NCI-H2227 (cell line): ENCODE data around the gene RBM46.
"Not testable (repeated sequence)": the region's sequence is repeated elsewhere in the genome, so short reads cannot be mapped to it uniquely, and the experiment has no call there.

Experiments
- DNase-seq: peaks from one replicate; lab custom pipeline; 2025; ENCODE audit not compliant: unreplicated experiment; lab: John Stamatoyannopoulos, UW

RBM46 gene

DNA sequence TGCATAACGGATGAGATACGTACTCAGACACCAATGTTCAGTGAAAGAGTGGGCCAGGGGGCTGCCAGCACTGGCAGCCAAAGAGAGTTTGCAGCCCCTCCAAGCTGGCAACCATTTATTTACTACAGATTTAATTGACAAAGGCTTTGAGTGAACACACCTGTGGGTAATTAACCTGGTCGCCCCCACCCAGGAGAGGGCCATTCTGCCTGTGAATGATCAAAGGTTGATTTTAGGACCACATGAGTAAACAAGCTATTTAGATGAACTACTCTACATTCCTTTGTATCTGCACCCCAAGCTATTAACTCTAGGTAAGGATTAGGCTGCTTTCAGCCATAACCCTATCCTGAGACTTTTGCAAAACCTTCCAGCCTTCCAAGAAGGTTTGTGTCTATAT lies 55.0 kb downstream of the RBM46 start:
- no peak for DNase-seq

DNA sequence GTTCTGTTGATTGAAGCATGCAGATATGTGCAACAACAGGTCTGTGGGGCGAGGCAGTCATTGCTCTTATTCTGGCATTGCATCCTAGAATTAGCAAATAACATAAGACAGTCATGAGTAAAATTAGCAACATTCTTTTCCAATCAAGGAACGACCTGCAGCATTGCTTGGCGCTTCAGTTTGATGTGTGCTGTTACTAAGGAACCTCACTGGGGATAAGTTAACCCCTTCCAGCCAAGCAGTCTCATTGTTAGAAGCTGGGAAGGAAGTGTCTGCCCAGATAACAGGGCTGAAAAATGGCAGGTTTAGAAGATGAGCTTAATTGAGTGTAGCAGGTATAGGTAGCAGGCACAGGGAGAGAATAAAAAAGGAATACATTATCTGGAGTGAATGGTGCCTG lies 55.4 kb downstream of the RBM46 start:
- no peak for DNase-seq

- DNase-seq: no peak
Measured at GRCh38 chr4:154838155-154838554, 57.1 kb downstream of the RBM46 start.

GRCh38 chr4:154838694-154839093 lies 57.6 kb downstream of the RBM46 start:
- no peak for DNase-seq

GRCh38 chr4:154854362-154854761 lies 73.3 kb downstream of the RBM46 start:
- DNase-seq: no peak

- no peak for DNase-seq
Measured at GRCh38 chr4:154858166-154858565, 77.1 kb downstream of the RBM46 start.

- DNase-seq: no peak
Measured at GRCh38 chr4:154868414-154869194, 87.5 kb downstream of the RBM46 start.

DNA sequence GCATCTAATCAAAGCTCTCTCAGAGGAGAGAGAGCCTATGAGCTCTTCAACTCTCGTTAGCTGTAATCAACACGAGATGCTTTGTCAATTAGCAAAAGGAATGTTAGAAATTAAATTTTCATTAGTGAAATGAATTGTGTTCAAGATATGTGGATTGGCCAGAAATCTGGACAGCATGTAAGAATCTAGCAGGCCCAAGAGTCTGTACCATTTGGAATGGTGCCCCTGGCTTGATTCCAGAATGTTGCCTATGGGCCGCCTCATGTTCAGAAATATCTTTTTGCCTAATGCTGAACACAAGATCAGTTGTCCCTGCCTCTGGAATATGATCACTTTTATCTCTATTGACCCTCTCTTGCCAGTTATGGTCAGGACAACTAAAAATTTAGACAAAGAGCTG lies 88.2 kb downstream of the RBM46 start:
- no peak for DNase-seq

DNA sequence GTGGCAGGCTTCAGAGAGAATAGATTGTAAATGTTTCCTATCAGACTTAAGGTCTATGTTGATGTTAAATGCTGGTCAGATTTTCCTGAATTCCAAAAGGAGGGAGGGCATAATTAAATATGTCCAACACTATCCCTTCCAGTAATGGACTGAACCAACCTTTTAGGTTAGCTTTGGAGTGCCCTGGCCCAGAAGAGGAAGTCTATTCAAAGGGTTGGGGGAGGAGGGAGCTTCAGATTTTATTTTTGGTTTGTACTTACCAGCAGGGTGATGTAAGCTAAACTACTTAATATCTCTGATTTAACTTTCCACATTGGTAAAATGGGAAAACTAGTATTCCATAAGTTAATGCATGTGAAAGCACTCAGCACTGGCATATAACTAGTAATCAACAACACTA lies 91.1 kb downstream of the RBM46 start:
- DNase-seq: no peak

DNA sequence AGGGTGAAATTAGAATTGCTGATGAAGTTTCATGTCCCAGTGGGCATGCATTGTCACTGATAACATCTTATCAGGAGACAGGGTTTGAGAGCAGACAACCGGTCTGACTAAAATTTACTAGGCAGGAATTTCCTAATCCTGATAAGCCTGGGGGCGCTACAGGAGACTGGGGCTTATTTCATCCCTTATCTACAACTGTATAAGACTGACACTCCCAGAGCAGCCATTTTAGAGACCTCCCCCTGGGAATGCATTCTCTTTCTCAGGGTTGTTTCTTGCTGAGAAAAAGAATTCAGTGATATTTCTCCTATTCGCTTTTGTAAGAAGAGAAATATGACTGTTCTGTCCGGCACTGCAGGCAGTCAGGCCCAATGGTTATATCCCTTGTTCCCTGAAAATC lies 93.0 kb downstream of the RBM46 start:
- DNase-seq: not testable (repeated sequence)

DNA sequence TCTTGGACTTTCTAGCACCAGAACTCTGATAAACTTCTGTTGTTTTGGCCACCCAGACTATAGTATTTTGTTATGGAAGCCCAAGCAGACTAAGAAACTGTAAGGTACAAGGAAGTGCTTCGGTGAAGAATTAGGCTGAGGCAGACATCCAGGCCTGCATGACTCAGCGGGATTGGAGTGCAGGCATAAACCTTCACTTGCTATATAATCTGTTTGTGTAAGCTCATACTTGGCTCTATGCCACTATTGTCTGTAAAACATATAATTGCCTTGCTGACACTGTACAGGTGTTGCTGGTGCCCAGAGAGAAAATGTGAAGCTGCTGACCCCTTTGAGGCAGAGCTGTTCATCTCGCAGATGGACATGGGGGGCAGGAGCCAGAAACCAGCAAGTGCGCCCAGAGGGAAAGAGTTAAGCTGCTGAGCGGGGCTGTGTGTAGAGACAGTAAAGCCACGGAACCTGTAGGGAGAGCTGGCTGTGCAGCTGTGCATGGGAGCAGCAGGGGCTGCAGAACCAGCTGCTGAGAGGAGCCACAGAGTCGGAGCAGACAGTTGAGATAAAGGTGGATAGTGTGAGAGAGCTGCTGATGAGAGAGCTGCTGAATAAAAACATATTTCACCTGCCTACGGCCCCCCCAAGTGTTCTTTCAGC lies 96.2 kb downstream of the RBM46 start:
- no peak for DNase-seq
